HG03575 (cell line): Measurements from ENCODE around the gene OR11H6.
"Not testable (repeated sequence)": the region's sequence is repeated elsewhere in the genome, so short reads cannot be mapped to it uniquely, and the experiment has no call there.

Source experiments
- ATAC-seq: cut with Tn5 transposase; IDR thresholded peaks from one replicate; pipeline ENCODE4 v1.9.1; 2021; ENCODE audit not compliant: unreplicated experiment, insufficient number of reproducible peaks, low FRiP score; ENCODE audit errors: extremely low read depth

OR11H6 gene

GRCh38 chr14:20235415-20235814 lies 11.9 kb downstream of the OR11H6 start:
- ATAC-seq = not testable (repeated sequence)

DNA sequence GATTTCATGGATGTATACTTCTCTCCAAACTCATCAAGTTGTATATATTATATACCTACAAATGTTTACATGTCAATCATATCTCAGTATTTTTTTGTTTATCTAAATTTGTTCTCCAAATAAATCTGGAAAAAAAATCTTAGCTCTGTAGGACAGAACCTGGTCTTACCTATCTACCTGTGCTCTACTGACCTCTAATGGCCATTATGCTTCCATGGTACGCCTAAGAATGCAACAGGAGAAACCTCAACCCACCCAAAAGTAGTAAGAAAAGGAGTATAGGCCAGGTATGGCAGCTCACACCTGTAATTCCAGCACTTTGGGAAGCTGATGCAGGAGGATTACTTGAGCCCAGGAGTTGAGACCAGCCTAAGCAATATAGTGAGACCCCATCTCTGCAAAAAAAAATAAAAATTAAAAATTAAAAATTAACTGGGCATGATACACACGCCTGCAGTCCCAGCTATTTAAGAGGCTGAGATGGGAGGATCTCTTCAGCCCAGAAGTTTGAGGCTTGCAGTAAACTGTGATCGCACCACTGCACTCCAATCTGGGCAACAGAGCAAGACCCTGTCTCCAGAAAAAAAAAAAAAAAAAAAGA lies 24.2 kb downstream of the OR11H6 start:
- ATAC-seq = no peak

- ATAC-seq = no peak
Measured at GRCh38 chr14:20262642-20263128, 39.2 kb downstream of the OR11H6 start.

DNA sequence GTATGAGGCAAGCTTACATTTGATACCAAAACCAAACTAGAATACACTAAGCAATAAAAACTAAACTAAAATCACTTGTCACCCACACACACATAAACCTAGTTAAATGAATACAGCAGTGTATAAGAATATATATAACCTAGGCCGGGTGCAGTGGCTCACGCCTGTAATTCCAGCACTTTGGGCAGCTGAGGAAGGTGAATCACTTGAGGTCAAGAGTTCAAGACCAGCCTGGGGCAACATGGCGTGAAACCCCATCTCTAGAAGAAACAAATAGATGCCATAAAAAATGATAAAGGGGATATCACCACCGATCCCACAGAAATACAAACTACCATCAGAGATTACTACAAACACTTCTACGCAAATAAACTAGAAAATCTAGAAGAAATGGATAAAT lies 40.9 kb downstream of the OR11H6 start:
- not testable (repeated sequence) for ATAC-seq

- no peak for ATAC-seq
Measured at GRCh38 chr14:20274062-20274461, 50.6 kb downstream of the OR11H6 start.
